Stomach (tissue), 9 donors: ENCODE results near the gene CRABP2. TPM values are rescaled to one million over a fixed set of nuclear protein-coding genes. Genes with fewer than 3 reads are reported as not detected.

Experiments used
- DNase-seq, 2 donors: peaks; one replicate each; pipeline versions ENCODE4 v3.0.0 to v3.0.0-alpha.2; 2013 to 2019
- H3K27ac ChIP-seq, 5 donors: fragments of 200-600 bp in 4 of 5; sonication (generic) in 4 of 5; one replicate each; pipeline ENCODE4 v1.5.1; 2013 to 2019; ENCODE audit warnings: mild to moderate bottlenecking in 1 of 5, moderate library complexity in 1 of 5
- H3K27me3 ChIP-seq, 3 donors: fragments of 200-600 bp; sonication (generic); one replicate each; pipeline ENCODE4 v1.5.1; 2017 to 2019; ENCODE audit warnings: mixed run types in 1 of 3
- H3K36me3 ChIP-seq, 4 donors: fragments of 200-600 bp; sonication (generic); 1 replicate in 3 of 4; 2 replicates in 1 of 4; pipeline ENCODE4 v1.5.1; 2016 to 2019
- H3K4me1 ChIP-seq, 4 donors: fragments of 200-600 bp; sonication (generic); one replicate each; pipeline ENCODE4 v1.5.1; 2016 to 2019
- H3K4me3 ChIP-seq, 4 donors: fragments of 200-600 bp; sonication (generic) in 3 of 4; one replicate each; pipeline ENCODE4 v1.5.1; 2016 to 2019; ENCODE audit warnings: mild to moderate bottlenecking in 1 of 4
- H3K9me3 ChIP-seq, 4 donors: fragments of 200-600 bp; sonication (generic); one replicate each; pipeline ENCODE4 v1.5.1; 2016 to 2019
- EP300 ChIP-seq: sonication (generic); formaldehyde crosslinking; IDR thresholded peaks from one replicate; pipeline ENCODE4 v1.6.1; 2017; ENCODE audit warnings: antibody characterized with exemption
- POLR2A ChIP-seq, 4 donors: fragments of 450-650 bp; IDR thresholded peaks; one replicate each; pipeline ENCODE4 v1.6.1; 2016; ENCODE audit warnings: antibody characterized with exemption in 4 of 4, control low read depth in 2 of 4, mild to moderate bottlenecking in 1 of 4, moderate library complexity in 1 of 4
- POLR2AphosphoS5 ChIP-seq, 3 donors: sonication (generic); formaldehyde crosslinking; IDR thresholded peaks; one replicate each; pipeline ENCODE4 v1.6.1; 2016; ENCODE audit warnings: antibody characterized with exemption in 3 of 3
- WGBS, 5 donors: extraction: QIAGEN DNeasy Blood & Tissue Kit in 3 of 5; methylation state at CpG; one replicate each; pipeline versions ENCODE4 v1.1.5 to v1.1.7; 2013 to 2018; 5-methylcytosine and 5-hydroxymethylcytosine counted together
- intact Hi-C: fragments of 100-400 bp; cut with DNase I; formaldehyde crosslinking; loops from one replicate; pipeline ENCODE4 v1.15.1; 2023; ENCODE audit warnings: low total_unique reads
- polyA plus RNA-seq, 3 donors: library from polyadenylated mRNA; stranded (reverse); fragments of 200-250 nt; gene quantifications; one replicate each; pipeline ENCODE4 v1.2.3, GENCODE V29; 2013
- total RNA-seq, 5 donors: library from RNA; depleted of rRNA; stranded (reverse); fragments of >200 nt; gene quantifications; one replicate each; pipeline versions ENCODE4 v1.1.0 to v1.2.3, GENCODE V29; 2014 to 2016
- TF ChIP-seq, protein P1 (sequence below), 7 experiments: fragments of 450-650 bp in 4 of 7; fragments of 200-600 bp in 3 of 7; sonication (generic) in 3 of 7; IDR thresholded peaks; one replicate each; pipeline ENCODE4 v1.5.1; 2016 to 2019; ENCODE audit warnings: antibody characterized with exemption in 7 of 7, control low read depth in 2 of 7, mild to moderate bottlenecking in 1 of 7
- donor health status: healthy with polysubstance abuse.
- donor health status: Bipolar disorder and iron deficiency.
- donor health status: healthy.

CRABP2 gene
- total and polyA plus RNA-seq, 8 donors, result 0.72 to 207 (median 6.9) TPM; not detected in 3

GRCh38 chr1:156697481-156697880, 7.9 kb downstream of the CRABP2 start:
- TF ChIP-seq EP300 (no peak), POLR2AphosphoS5 (IDR thresholded peaks at IDR 0.05) (no peak), POLR2A (IDR thresholded peaks at IDR 0.05) (no peak)
- TF ChIP-seq, protein P1, sequence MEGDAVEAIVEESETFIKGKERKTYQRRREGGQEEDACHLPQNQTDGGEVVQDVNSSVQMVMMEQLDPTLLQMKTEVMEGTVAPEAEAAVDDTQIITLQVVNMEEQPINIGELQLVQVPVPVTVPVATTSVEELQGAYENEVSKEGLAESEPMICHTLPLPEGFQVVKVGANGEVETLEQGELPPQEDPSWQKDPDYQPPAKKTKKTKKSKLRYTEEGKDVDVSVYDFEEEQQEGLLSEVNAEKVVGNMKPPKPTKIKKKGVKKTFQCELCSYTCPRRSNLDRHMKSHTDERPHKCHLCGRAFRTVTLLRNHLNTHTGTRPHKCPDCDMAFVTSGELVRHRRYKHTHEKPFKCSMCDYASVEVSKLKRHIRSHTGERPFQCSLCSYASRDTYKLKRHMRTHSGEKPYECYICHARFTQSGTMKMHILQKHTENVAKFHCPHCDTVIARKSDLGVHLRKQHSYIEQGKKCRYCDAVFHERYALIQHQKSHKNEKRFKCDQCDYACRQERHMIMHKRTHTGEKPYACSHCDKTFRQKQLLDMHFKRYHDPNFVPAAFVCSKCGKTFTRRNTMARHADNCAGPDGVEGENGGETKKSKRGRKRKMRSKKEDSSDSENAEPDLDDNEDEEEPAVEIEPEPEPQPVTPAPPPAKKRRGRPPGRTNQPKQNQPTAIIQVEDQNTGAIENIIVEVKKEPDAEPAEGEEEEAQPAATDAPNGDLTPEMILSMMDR (IDR thresholded peaks at IDR 0.05), result no peak
- Histone ChIP-seq H3K9me3 (no peaks in the 10 kb centered on the region), H3K27me3 (peaks cover 0 to 67% (median 8%) of the 10 kb centered on the region in 3 donors), H3K4me1 (peaks cover 3 to 22% (median 17%) of the 10 kb centered on the region in 4 donors), H3K36me3 (no peaks in the 10 kb centered on the region), H3K4me3 (no peak overlapping the region), H3K27ac (no peak overlapping the region)
- intact Hi-C loops, result no loop called here
- no peak for DNase-seq
- 78 to 88% (median 84%) methylated on average over 8 of the region's 8 CpGs for WGBS, 5 donors

- Histone ChIP-seq H3K9me3 (no peaks in the 10 kb centered on the region), H3K4me3 (no peak overlapping the region), H3K36me3 (no peaks in the 10 kb centered on the region), H3K4me1 (peaks cover 3 to 30% (median 24%) of the 10 kb centered on the region in 4 donors), H3K27me3 (peaks cover 0 to 68% (median 15%) of the 10 kb centered on the region in 3 donors), H3K27ac (no peak overlapping the region)
- intact Hi-C loops, result no loop called here
- DNase-seq, result no peak
- 83 to 97% (median 92%) methylated on average over 8 of the region's 8 CpGs for WGBS, 5 donors
- TF ChIP-seq, protein P1 (IDR thresholded peaks at IDR 0.05), result no peak
- TF ChIP-seq POLR2A (IDR thresholded peaks at IDR 0.05) (no peak), EP300 (no peak), POLR2AphosphoS5 (IDR thresholded peaks at IDR 0.05) (no peak)
Observed at GRCh38 chr1:156696755-156697154, 8.6 kb downstream of the CRABP2 start.

DNA sequence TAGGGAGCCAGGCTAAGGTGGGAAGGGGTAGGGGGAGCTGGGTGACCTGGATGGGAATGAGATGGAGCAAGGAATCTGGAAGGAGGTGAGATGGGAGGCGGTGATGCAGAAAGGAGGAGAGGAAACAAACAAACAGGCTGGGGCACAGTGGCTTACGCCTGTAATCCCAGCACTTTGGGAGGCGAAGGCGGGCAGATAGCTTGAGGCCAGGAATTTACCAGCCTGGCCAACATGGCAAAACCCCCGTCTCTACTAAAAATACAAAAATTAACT, 10.8 kb downstream of the CRABP2 start:
- no peaks in the 10 kb centered on the region for H3K9me3 ChIP-seq
- H3K36me3 ChIP-seq, result no peaks in the 10 kb centered on the region
- TF ChIP-seq EP300 (no peak), POLR2AphosphoS5 (IDR thresholded peaks at IDR 0.05) (no peak), POLR2A (IDR thresholded peaks at IDR 0.05) (no peak)
- TF ChIP-seq, protein P1 (IDR thresholded peaks at IDR 0.05), result no peak
- H3K27ac ChIP-seq, result peak overlapping the region in 1 of 5 donors; percentile 24
- WGBS, 5 donors, result 80 to 89% (median 82%) methylated on average over 5 of the region's 5 CpGs
- H3K27me3 ChIP-seq, result peaks cover 0 to 70% (median 27%) of the 10 kb centered on the region in 3 donors
- no peak overlapping the region for H3K4me3 ChIP-seq
- H3K4me1 ChIP-seq, result peaks cover 3 to 38% (median 33%) of the 10 kb centered on the region in 4 donors
- no peak for DNase-seq
- intact Hi-C loops, result loop anchor here (5.0 kb wide), 1 partner anchor 33 kb away; the partner anchor contains the start of genes ISG20L2 and METTL25B

DNA sequence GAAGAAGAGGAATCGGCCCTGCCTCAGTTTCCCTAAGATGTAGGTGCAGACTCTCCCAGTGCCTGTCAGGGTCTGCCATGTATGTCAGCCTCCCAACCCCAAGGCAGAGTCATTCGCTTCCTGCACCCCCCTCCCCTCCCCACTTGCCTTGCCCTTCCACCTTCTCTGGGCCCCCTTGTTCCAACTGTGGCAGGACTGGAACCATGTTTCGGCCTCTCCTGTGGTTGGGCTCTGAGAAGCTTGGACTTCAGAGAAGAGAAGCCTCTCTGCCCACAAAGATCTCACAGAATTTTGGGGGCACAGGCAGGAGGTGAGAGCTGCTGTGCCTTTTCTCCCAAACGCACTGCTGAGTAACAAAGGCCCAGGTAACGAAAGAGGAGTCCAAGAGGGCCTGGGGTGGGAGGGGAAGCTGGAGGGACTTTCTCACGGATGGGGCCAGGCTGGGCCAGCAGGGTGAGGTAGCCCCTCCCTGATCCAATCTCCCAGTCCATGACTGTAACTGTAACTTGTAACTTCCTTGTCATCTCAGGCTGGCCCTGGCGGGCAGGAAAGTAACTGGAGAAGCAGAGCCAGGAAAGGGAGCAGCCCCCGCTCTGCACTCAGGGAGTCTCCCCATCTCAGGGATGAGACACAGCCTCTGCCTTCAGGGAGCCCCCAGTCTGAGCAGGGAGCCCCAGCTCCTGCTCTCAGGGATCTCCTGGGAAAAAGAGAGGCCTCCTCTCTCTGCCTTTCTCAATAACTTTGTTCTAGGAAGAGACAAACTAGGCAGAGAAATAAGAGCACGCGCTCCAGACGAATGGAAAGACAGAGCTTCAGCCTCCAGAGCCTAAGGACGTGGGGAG, 11.3 kb downstream of the CRABP2 start:
- TF ChIP-seq POLR2AphosphoS5 (IDR thresholded peaks at IDR 0.05) (no peak), POLR2A (IDR thresholded peaks at IDR 0.05) (no peak), EP300 (no peak)
- TF ChIP-seq, protein P1 (IDR thresholded peaks at IDR 0.05), result no peak
- Histone ChIP-seq H3K27me3 (peaks cover 0 to 69% (median 27%) of the 10 kb centered on the region in 3 donors), H3K36me3 (no peaks in the 10 kb centered on the region), H3K4me1 (peaks cover 7 to 44% (median 38%) of the 10 kb centered on the region in 4 donors), H3K27ac (peak overlapping the region in 1 of 5 donors; percentile 24), H3K4me3 (no peak overlapping the region), H3K9me3 (no peaks in the 10 kb centered on the region)
- WGBS, 5 donors, result 49 to 61% (median 53%) methylated on average over 11 to 12 of the region's 12 CpGs
- intact Hi-C loops, result loop anchor here (5.0 kb wide), 1 partner anchor 33 kb away; the partner anchor contains the start of genes ISG20L2 and METTL25B
- DNase-seq, result peak; percentile 52 to 78
